ENCODE results near the gene SP100.

GRCh38 chr2:230569298-230569697, 153.3 kb downstream of the SP100 start:
- TF ChIP-seq POLR2A (IDR thresholded peaks at IDR 0.05): no peak
- TF ChIP-seq CTCF (IDR thresholded peaks at IDR 0.05): no peak

Data from sigmoid colon (tissue), 3 donors.